H1 (cell line): Measurements from ENCODE around the gene CNIH1. TPM values are rescaled to one million over a fixed set of nuclear protein-coding genes. Genes with fewer than 3 reads are reported as not detected.

Source experiments
- CTCF ChIA-PET: fragments of 300-600 bp; sonication (Branson Sonifier 250); formaldehyde crosslinking; loops from one replicate; lab custom pipeline; 2021; ENCODE audit not compliant: partially characterized antibody; lab: Charles Lee
- POLR2A ChIA-PET: fragments of 300-600 bp; sonication (Branson Sonifier 250); formaldehyde crosslinking; loops from one replicate; lab custom pipeline; 2021; ENCODE audit warnings: inconsistent platforms; ENCODE audit not compliant: partially characterized antibody; lab: Charles Lee
- DNase-seq, 2 experiments: peaks; one replicate each; pipeline versions ENCODE4 v3.0.0 to v3.0.0-alpha.2; 2010 to 2022; ENCODE audit warnings: low spot score in 2 of 2, low read depth in 1 of 2, mixed read lengths in 1 of 2
- FAIRE-seq: peaks from 2 replicates; lab custom pipeline; 2011; peaks lifted over from hg19 to GRCh38; lab: Jason Lieb, UNC
- H2AFZ ChIP-seq: 2 replicates; pipeline ENCODE4 v1.8.1; 2012; ENCODE audit warnings: low read length, inconsistent platforms
- H2AK5ac ChIP-seq: 2 replicates; pipeline ENCODE4 v1.6.1; 2013; ENCODE audit warnings: low read depth, low read length
- H2BK120ac ChIP-seq: replicated peaks from 2 replicates; pipeline ENCODE3; 2013; ENCODE audit warnings: low read depth, low read length, inconsistent platforms
- H2BK12ac ChIP-seq: 2 replicates; pipeline ENCODE4 v1.6.1; 2013; ENCODE audit warnings: low read depth, low read length
- H2BK15ac ChIP-seq: 2 replicates; pipeline ENCODE4 v1.6.1; 2013; ENCODE audit warnings: low read length
- H2BK20ac ChIP-seq: 2 replicates; pipeline ENCODE4 v1.6.1; 2013; ENCODE audit warnings: low read length
- H2BK5ac ChIP-seq: 2 replicates; pipeline ENCODE4 v1.6.1; 2013; ENCODE audit warnings: low read depth, low read length
- H3K14ac ChIP-seq: 2 replicates; pipeline ENCODE4 v1.6.1; 2013; ENCODE audit warnings: inconsistent platforms; ENCODE audit not compliant: insufficient read length
- H3K18ac ChIP-seq: 2 replicates; pipeline ENCODE4 v1.6.1; 2013; ENCODE audit warnings: low read length; ENCODE audit errors: extremely low read depth
- H3K23ac ChIP-seq: 2 replicates; pipeline ENCODE4 v1.6.1; 2013; ENCODE audit warnings: inconsistent platforms; ENCODE audit not compliant: insufficient read length
- H3K23me2 ChIP-seq: 2 replicates; pipeline ENCODE4 v1.6.1; 2013; ENCODE audit warnings: low read depth, low read length
- H3K27ac ChIP-seq: 2 replicates; pipeline ENCODE4 v1.6.1; 2011; ENCODE audit warnings: low read depth, low read length, inconsistent platforms
- H3K27me3 ChIP-seq, 4 experiments: replicated peaks in 1 of 4; 1 replicate in 1 of 4; 2 replicates in 3 of 4; pipeline versions ENCODE4 v1.6.1 to v1.8.1; 2011 to 2013; ENCODE audit warnings: low read length in 3 of 4, mild to moderate bottlenecking in 3 of 4, inconsistent platforms in 2 of 4, mixed read lengths in 2 of 4, moderate library complexity in 1 of 4; ENCODE audit not compliant: control insufficient read depth in 3 of 4, insufficient read depth in 3 of 4; ENCODE audit errors: extremely low read depth in 1 of 4
- H3K36me3 ChIP-seq, 4 experiments: 2 replicates each; pipeline versions ENCODE4 v1.6.1 to v1.8.1; 2011 to 2013; ENCODE audit warnings: mild to moderate bottlenecking in 4 of 4, low read length in 3 of 4, moderate library complexity in 2 of 4, control low read depth in 1 of 4, inconsistent platforms in 1 of 4; ENCODE audit not compliant: insufficient read depth in 4 of 4, control insufficient read depth in 2 of 4
- H3K4ac ChIP-seq: replicated peaks from 2 replicates; pipeline ENCODE3; 2013; ENCODE audit warnings: low read length, low read depth, mixed read lengths, inconsistent platforms; ENCODE audit not compliant: insufficient read length
- H3K4me1 ChIP-seq, 4 experiments: replicated peaks in 1 of 4; 1 replicate in 1 of 4; 2 replicates in 3 of 4; pipeline versions ENCODE4 v1.6.1 to v1.8.1; 2011 to 2013; ENCODE audit warnings: low read length in 3 of 4, inconsistent platforms in 2 of 4, mixed read lengths in 1 of 4; ENCODE audit not compliant: insufficient read depth in 4 of 4, control insufficient read depth in 3 of 4
- H3K4me2 ChIP-seq, 2 experiments: 2 replicates each; pipeline versions ENCODE4 v1.6.1 to v1.8.1; 2011 to 2013; ENCODE audit warnings: low read depth in 2 of 2, low read length in 2 of 2, control low read depth in 1 of 2, inconsistent platforms in 1 of 2, mild to moderate bottlenecking in 1 of 2; ENCODE audit not compliant: insufficient read depth in 1 of 2
- H3K4me3 ChIP-seq, 4 experiments: fragments of 200-600, 300-600 bp in 1 of 4; sonication (generic), shearing (Covaris generic), sonication (Bioruptor Twin) in 1 of 4; 2 replicates each; pipeline versions ENCODE4 v1.5.1 to v1.8.1; 2011 to 2016; ENCODE audit warnings: low read length in 4 of 4, low read depth in 3 of 4, control low read depth in 2 of 4, inconsistent platforms in 2 of 4, mild to moderate bottlenecking in 2 of 4, mixed read lengths in 1 of 4, moderate library complexity in 1 of 4; ENCODE audit not compliant: insufficient read depth in 2 of 4; ENCODE audit errors: extremely low read depth in 1 of 4
- H3K56ac ChIP-seq: replicated peaks from 2 replicates; pipeline ENCODE3; 2013; ENCODE audit warnings: low read depth, mild to moderate bottlenecking, mixed read lengths, low read length, inconsistent platforms; ENCODE audit not compliant: insufficient read length
- H3K79me1 ChIP-seq: 2 replicates; pipeline ENCODE4 v1.6.1; 2013; ENCODE audit warnings: low read depth, low read length, control low read depth
- H3K79me2 ChIP-seq, 2 experiments: 2 replicates each; pipeline versions ENCODE4 v1.6.1 to v1.8.1; 2012 to 2013; ENCODE audit warnings: low read length in 2 of 2, mild to moderate bottlenecking in 2 of 2, inconsistent platforms in 1 of 2; ENCODE audit not compliant: insufficient read depth in 2 of 2, control insufficient read depth in 1 of 2
- H3K9ac ChIP-seq, 4 experiments: replicated peaks in 1 of 4; 1 replicate in 1 of 4; 2 replicates in 3 of 4; pipeline versions ENCODE4 v1.6.1 to v1.8.1; 2011 to 2013; ENCODE audit warnings: low read depth in 3 of 4, low read length in 3 of 4, control low read depth in 2 of 4, mild to moderate bottlenecking in 2 of 4, moderate library complexity in 2 of 4, inconsistent platforms in 1 of 4; ENCODE audit errors: extremely low read depth in 1 of 4
- H3K9me3 ChIP-seq, 2 experiments: 2 replicates each; pipeline versions ENCODE4 v1.6.1 to v1.8.1; 2012 to 2013; ENCODE audit warnings: mild to moderate bottlenecking in 2 of 2, moderate library complexity in 2 of 2, control low read depth in 1 of 2, inconsistent platforms in 1 of 2, low read depth in 1 of 2, low read length in 1 of 2, mixed read lengths in 1 of 2; ENCODE audit not compliant: insufficient read depth in 2 of 2
- H4K20me1 ChIP-seq, 2 experiments: replicated peaks in 1 of 2; 2 replicates each; pipeline versions ENCODE3 to v1.8.1; 2011 to 2013; ENCODE audit warnings: inconsistent platforms in 2 of 2, low read length in 2 of 2, mild to moderate bottlenecking in 1 of 2; ENCODE audit not compliant: insufficient read depth in 2 of 2, control insufficient read depth in 1 of 2
- H4K5ac ChIP-seq: 2 replicates; pipeline ENCODE4 v1.6.1; 2013; ENCODE audit warnings: low read length, low read depth, mixed read lengths, inconsistent platforms; ENCODE audit not compliant: insufficient read length
- H4K8ac ChIP-seq: 2 replicates; pipeline ENCODE4 v1.8.0; 2013; ENCODE audit warnings: mild to moderate bottlenecking, moderate library complexity, low read length, inconsistent platforms; ENCODE audit not compliant: insufficient read depth; ENCODE audit errors: extremely low read depth
- H4K91ac ChIP-seq: replicated peaks from 2 replicates; pipeline ENCODE3; 2013; ENCODE audit warnings: low read length, mixed read lengths, inconsistent platforms; ENCODE audit not compliant: insufficient read length
- RAD21 ChIP-seq, 2 experiments: IDR thresholded peaks in 1 of 2; conservative IDR thresholded peaks in 1 of 2; 2 replicates each; pipeline ENCODE4 v1.6.1; 2011; ENCODE audit warnings: low read depth in 2 of 2, low read length in 2 of 2, improper control_type of control experiment in 1 of 2, inconsistent platforms in 1 of 2, mild to moderate bottlenecking in 1 of 2, moderate library complexity in 1 of 2
- WGBS, 2 experiments: shearing (Covaris generic) in 1 of 2; methylation state at CpG; one replicate each; pipeline versions ENCODE4 v1.1.6 to v1.1.7; 2013 to 2015; ENCODE audit warnings: low lambda C conversion rate in 2 of 2, mixed read lengths in 2 of 2, inconsistent platforms in 1 of 2, low coverage in 1 of 2, missing lambda C conversion rate in 1 of 2; ENCODE audit not compliant: insufficient replicate concordance in 2 of 2, insufficient coverage in 1 of 2, insufficient read length in 1 of 2; ENCODE audit errors: extremely low coverage in 1 of 2, missing lambda C conversion rate in 1 of 2; 5-methylcytosine and 5-hydroxymethylcytosine counted together
- polyA plus RNA-seq, 7 experiments: library from polyadenylated mRNA; depleted of rRNA in 3 of 7; stranded (reverse) in 5 of 7; unstranded in 2 of 7; fragments of >200 nt in 5 of 7; fragments of 200-250 nt in 2 of 7; gene quantifications; 1 replicate in 5 of 7; 2 replicates in 1 of 7; 4 replicates in 1 of 7; pipeline versions ENCODE4 v1.2.1 to v1.2.3, GENCODE V29; 2011 to 2013; ENCODE audit warnings: missing spikeins in 2 of 7, mixed read lengths in 2 of 7
- total RNA-seq: library from RNA; stranded (reverse); fragmentation: NEBNext Ultra II Directional; extraction: Animal tissue kit (Norgen Biotek cat#: 25700); gene quantifications from 2 replicates; pipeline ENCODE4 v1.2.1, GENCODE V29; 2021
- TF ChIP-seq, protein P1 (sequence below): IDR thresholded peaks from 2 replicates; pipeline ENCODE4 v1.6.1; 2012; ENCODE audit warnings: low read length, inconsistent platforms
- TF ChIP-seq, protein P2 (sequence below): IDR thresholded peaks from 2 replicates; pipeline ENCODE4 v1.6.1; 2011; ENCODE audit warnings: low read depth, mild to moderate bottlenecking, low read length; ENCODE audit not compliant: insufficient read depth

CNIH1 gene
- total and polyA plus RNA-seq, 2 of the 8 experiments (the other 6 are each of a cell fraction or from before 2014, with no cell fraction given), result 119 to 333 TPM

GRCh38 chr14:54470701-54471100 is 29.5 kb upstream of the CNIH1 start:
- no peaks in the 10 kb centered on the region for H3K79me1 ChIP-seq
- 96% methylated on average over 4 of the region's 4 CpGs; no CpG with 5 or more reads in 1 of the 2 experiments for WGBS, 2 experiments
- FAIRE-seq, result no peak
- CTCF ChIA-PET, result interaction anchor here (1.5 kb wide), 1 partner anchor 102 kb away, joined by 3 read pairs; no protein-coding TSS in a partner anchor
- no peak for DNase-seq
- H2AK5ac ChIP-seq, result no peak overlapping the region
- no peak overlapping the region for H4K8ac ChIP-seq
- POLR2A ChIA-PET, result interaction anchor here (1.2 to 2.5 kb wide), 3 partner anchors 14 to 25 kb away, joined by 3 to 12 read pairs (median 5); partner anchors contain the start of gene GMFB
- no peaks in the 10 kb centered on the region for H4K20me1 ChIP-seq
- H3K23me2 ChIP-seq, result no peaks in the 10 kb centered on the region
- no peak overlapping the region for H2BK15ac ChIP-seq
- H3K27me3 ChIP-seq, result no peaks in the 10 kb centered on the region
- no peak overlapping the region for H3K4me2 ChIP-seq
- no peak overlapping the region for H3K56ac ChIP-seq
- H3K9me3 ChIP-seq, result peaks cover 0 to 13% of the 10 kb centered on the region in 2 experiments; a peak in 2 of 4 replicates
- no peak overlapping the region for H3K18ac ChIP-seq
- H2BK120ac ChIP-seq, result no peak overlapping the region
- no peak overlapping the region for H3K27ac ChIP-seq
- H3K14ac ChIP-seq, result no peak overlapping the region
- no peak overlapping the region for H2AFZ ChIP-seq
- H3K4me3 ChIP-seq, result no peak overlapping the region
- H2BK20ac ChIP-seq, result no peak overlapping the region
- TF ChIP-seq, protein P1, sequence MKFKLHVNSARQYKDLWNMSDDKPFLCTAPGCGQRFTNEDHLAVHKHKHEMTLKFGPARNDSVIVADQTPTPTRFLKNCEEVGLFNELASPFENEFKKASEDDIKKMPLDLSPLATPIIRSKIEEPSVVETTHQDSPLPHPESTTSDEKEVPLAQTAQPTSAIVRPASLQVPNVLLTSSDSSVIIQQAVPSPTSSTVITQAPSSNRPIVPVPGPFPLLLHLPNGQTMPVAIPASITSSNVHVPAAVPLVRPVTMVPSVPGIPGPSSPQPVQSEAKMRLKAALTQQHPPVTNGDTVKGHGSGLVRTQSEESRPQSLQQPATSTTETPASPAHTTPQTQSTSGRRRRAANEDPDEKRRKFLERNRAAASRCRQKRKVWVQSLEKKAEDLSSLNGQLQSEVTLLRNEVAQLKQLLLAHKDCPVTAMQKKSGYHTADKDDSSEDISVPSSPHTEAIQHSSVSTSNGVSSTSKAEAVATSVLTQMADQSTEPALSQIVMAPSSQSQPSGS, result no peak
- TF ChIP-seq, protein P2, sequence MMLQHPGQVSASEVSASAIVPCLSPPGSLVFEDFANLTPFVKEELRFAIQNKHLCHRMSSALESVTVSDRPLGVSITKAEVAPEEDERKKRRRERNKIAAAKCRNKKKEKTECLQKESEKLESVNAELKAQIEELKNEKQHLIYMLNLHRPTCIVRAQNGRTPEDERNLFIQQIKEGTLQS, result no peak
- TF ChIP-seq RAD21 (IDR thresholded peaks at IDR 0.05 in 1 of 2, conservative IDR thresholded peaks at IDR 0.05 in 1 of 2; ENCODE audit: low read depth in 2 of 2, low read length in 2 of 2), result no peak
- no peak overlapping the region for H3K4ac ChIP-seq
- H4K91ac ChIP-seq, result no peak overlapping the region
- H3K4me1 ChIP-seq, result no peaks in the 10 kb centered on the region; a peak in 1 of 7 replicates
- no peak overlapping the region for H2BK12ac ChIP-seq
- no peak overlapping the region for H4K5ac ChIP-seq
- H3K23ac ChIP-seq, result no peak overlapping the region
- H3K79me2 ChIP-seq, result no peaks in the 10 kb centered on the region
- H2BK5ac ChIP-seq, result no peak overlapping the region
- H3K9ac ChIP-seq, result no peak overlapping the region
- H3K36me3 ChIP-seq, result peaks cover 0 to 9% (median 0%) of the 10 kb centered on the region in 4 experiments; a peak in 2 of 8 replicates
